Measurements from ENCODE around the gene SNX8.

The SNX8 gene

GRCh38 chr7:2212906-2213305 lies 101.3 kb downstream of the SNX8 start:
- Histone ChIP-seq H3K27me3 (ENCODE audit: control insufficient read depth in 3 of 3, insufficient read depth in 3 of 3, low read depth in 1 of 3, low read length in 3 of 3) (no peaks in the 10 kb centered on the region), H2BK15ac (ENCODE audit: low read length) (no peak overlapping the region), H3K79me1 (ENCODE audit: low read depth, low read length) (peaks cover 6% of the 10 kb centered on the region), H3K23ac (ENCODE audit: low read depth, low read length, poor library complexity) (no peak overlapping the region), H2BK120ac (ENCODE audit: low read depth, low read length) (no peak overlapping the region), H3K36me3 (replicated peaks in 1 of 2; ENCODE audit: control insufficient read depth in 2 of 2, insufficient read depth in 2 of 2, low read length in 2 of 2) (peaks cover 69 to 96% of the 10 kb centered on the region in 2 donors), H2BK5ac (ENCODE audit: low read length) (no peak overlapping the region), H3K4me3 (ENCODE audit: low read length in 2 of 2) (no peak overlapping the region), H3K18ac (ENCODE audit: low read length) (no peak overlapping the region), H2AFZ (ENCODE audit: low read length) (no peak overlapping the region), H3K14ac (ENCODE audit: low read length) (no peak overlapping the region), H3K4ac (ENCODE audit: low read length) (no peak overlapping the region), H3K9me3 (replicated peaks in 1 of 2; ENCODE audit: control insufficient read depth in 2 of 2, insufficient read depth in 1 of 2, low read depth in 1 of 2, low read length in 2 of 2) (peaks cover 0 to 6% of the 10 kb centered on the region in 2 donors), H2AK5ac (ENCODE audit: low read depth, low read length) (no peak overlapping the region), H3K4me2 (ENCODE audit: insufficient read depth, low read length, poor library complexity, severe bottlenecking) (no peak overlapping the region), H2BK12ac (ENCODE audit: low read length) (no peak overlapping the region), H4K91ac (ENCODE audit: low read depth, low read length, poor library complexity) (no peak overlapping the region), H3K27ac (replicated peaks; ENCODE audit: low read length) (no peak overlapping the region), H3K4me1 (ENCODE audit: control insufficient read depth in 2 of 2, insufficient read depth in 1 of 2, low read depth in 1 of 2, low read length in 2 of 2) (no peaks in the 10 kb centered on the region), H3K9ac (ENCODE audit: low read depth, low read length, poor library complexity) (no peak overlapping the region), H4K8ac (ENCODE audit: low read depth, low read length) (no peak overlapping the region)
- DNase-seq (ENCODE audit: low spot score), result no peak
- no CpG with 5 or more reads among the region's 10 CpGs for WGBS, 2 donors (ENCODE audit: extremely low coverage in 2 of 2, insufficient read length in 2 of 2, insufficient replicate concordance in 1 of 2)

GRCh38 chr7:2211926-2212325 lies 102.3 kb downstream of the SNX8 start:
- Histone ChIP-seq H3K4me1 (ENCODE audit: control insufficient read depth in 2 of 2, insufficient read depth in 1 of 2, low read depth in 1 of 2, low read length in 2 of 2) (no peaks in the 10 kb centered on the region), H2BK5ac (ENCODE audit: low read length) (no peak overlapping the region), H3K4me2 (ENCODE audit: insufficient read depth, low read length, poor library complexity, severe bottlenecking) (no peak overlapping the region), H2AK5ac (ENCODE audit: low read depth, low read length) (no peak overlapping the region), H3K14ac (ENCODE audit: low read length) (no peak overlapping the region), H2BK15ac (ENCODE audit: low read length) (no peak overlapping the region), H4K8ac (ENCODE audit: low read depth, low read length) (no peak overlapping the region), H2BK120ac (ENCODE audit: low read depth, low read length) (no peak overlapping the region), H3K27ac (replicated peaks; ENCODE audit: low read length) (no peak overlapping the region), H3K36me3 (replicated peaks in 1 of 2; ENCODE audit: control insufficient read depth in 2 of 2, insufficient read depth in 2 of 2, low read length in 2 of 2) (peaks cover 67 to 95% of the 10 kb centered on the region in 2 donors), H2AFZ (ENCODE audit: low read length) (no peak overlapping the region), H3K27me3 (ENCODE audit: control insufficient read depth in 3 of 3, insufficient read depth in 3 of 3, low read depth in 1 of 3, low read length in 3 of 3) (no peaks in the 10 kb centered on the region), H3K79me1 (ENCODE audit: low read depth, low read length) (peaks cover 6% of the 10 kb centered on the region), H3K4ac (ENCODE audit: low read length) (no peak overlapping the region), H3K9ac (ENCODE audit: low read depth, low read length, poor library complexity) (no peak overlapping the region), H3K9me3 (replicated peaks in 1 of 2; ENCODE audit: control insufficient read depth in 2 of 2, insufficient read depth in 1 of 2, low read depth in 1 of 2, low read length in 2 of 2) (peaks cover 0 to 6% of the 10 kb centered on the region in 2 donors), H2BK12ac (ENCODE audit: low read length) (no peak overlapping the region), H3K23ac (ENCODE audit: low read depth, low read length, poor library complexity) (no peak overlapping the region), H3K4me3 (ENCODE audit: low read length in 2 of 2) (no peak overlapping the region), H3K18ac (ENCODE audit: low read length) (no peak overlapping the region), H4K91ac (ENCODE audit: low read depth, low read length, poor library complexity) (no peak overlapping the region)
- DNase-seq (ENCODE audit: low spot score), result no peak
- no CpG with 5 or more reads among the region's 13 CpGs for WGBS, 2 donors (ENCODE audit: extremely low coverage in 2 of 2, insufficient read length in 2 of 2, insufficient replicate concordance in 1 of 2)

GRCh38 chr7:2211259-2211880 lies 102.9 kb downstream of the SNX8 start:
- Histone ChIP-seq H3K27me3 (ENCODE audit: control insufficient read depth in 3 of 3, insufficient read depth in 3 of 3, low read depth in 1 of 3, low read length in 3 of 3) (no peaks in the 10 kb centered on the region), H2BK120ac (ENCODE audit: low read depth, low read length) (no peak overlapping the region), H3K4me1 (ENCODE audit: control insufficient read depth in 2 of 2, insufficient read depth in 1 of 2, low read depth in 1 of 2, low read length in 2 of 2) (no peaks in the 10 kb centered on the region), H2BK12ac (ENCODE audit: low read length) (no peak overlapping the region), H3K9ac (ENCODE audit: low read depth, low read length, poor library complexity) (peak overlapping the region; percentile 32), H3K18ac (ENCODE audit: low read length) (no peak overlapping the region), H4K8ac (ENCODE audit: low read depth, low read length) (no peak overlapping the region), H3K4ac (ENCODE audit: low read length) (no peak overlapping the region), H2BK15ac (ENCODE audit: low read length) (no peak overlapping the region), H3K4me3 (ENCODE audit: low read length in 2 of 2) (no peak overlapping the region), H3K23ac (ENCODE audit: low read depth, low read length, poor library complexity) (peak overlapping the region; percentile 5), H3K4me2 (ENCODE audit: insufficient read depth, low read length, poor library complexity, severe bottlenecking) (no peak overlapping the region), H4K91ac (ENCODE audit: low read depth, low read length, poor library complexity) (no peak overlapping the region), H3K14ac (ENCODE audit: low read length) (no peak overlapping the region), H3K36me3 (replicated peaks in 1 of 2; ENCODE audit: control insufficient read depth in 2 of 2, insufficient read depth in 2 of 2, low read length in 2 of 2) (peaks cover 62 to 93% of the 10 kb centered on the region in 2 donors), H3K27ac (replicated peaks; ENCODE audit: low read length) (no peak overlapping the region), H2BK5ac (ENCODE audit: low read length) (no peak overlapping the region), H3K9me3 (replicated peaks in 1 of 2; ENCODE audit: control insufficient read depth in 2 of 2, insufficient read depth in 1 of 2, low read depth in 1 of 2, low read length in 2 of 2) (peaks cover 0 to 6% of the 10 kb centered on the region in 2 donors), H3K79me1 (ENCODE audit: low read depth, low read length) (peaks cover 6% of the 10 kb centered on the region), H2AFZ (ENCODE audit: low read length) (no peak overlapping the region), H2AK5ac (ENCODE audit: low read depth, low read length) (no peak overlapping the region)
- no peak for DNase-seq (ENCODE audit: low spot score)
- WGBS, 2 donors (ENCODE audit: extremely low coverage in 2 of 2, insufficient read length in 2 of 2, insufficient replicate concordance in 1 of 2), result no CpG with 5 or more reads among the region's 15 CpGs

- peaks cover 57 to 92% of the 10 kb centered on the region in 2 donors for H3K36me3 ChIP-seq (replicated peaks in 1 of 2; ENCODE audit: control insufficient read depth in 2 of 2, insufficient read depth in 2 of 2, low read length in 2 of 2)
- H3K9me3 ChIP-seq (replicated peaks in 1 of 2; ENCODE audit: control insufficient read depth in 2 of 2, insufficient read depth in 1 of 2, low read depth in 1 of 2, low read length in 2 of 2), result peaks cover 0 to 5% of the 10 kb centered on the region in 2 donors
- no peaks in the 10 kb centered on the region for H3K4me1 ChIP-seq (ENCODE audit: control insufficient read depth in 2 of 2, insufficient read depth in 1 of 2, low read depth in 1 of 2, low read length in 2 of 2)
- H2BK12ac ChIP-seq (ENCODE audit: low read length), result no peak overlapping the region
- WGBS, 2 donors (ENCODE audit: extremely low coverage in 2 of 2, insufficient read length in 2 of 2, insufficient replicate concordance in 1 of 2), result no CpG with 5 or more reads among the region's 30 CpGs
- no peak overlapping the region for H2AK5ac ChIP-seq (ENCODE audit: low read depth, low read length)
- H4K91ac ChIP-seq (ENCODE audit: low read depth, low read length, poor library complexity), result no peak overlapping the region
- no peak overlapping the region for H3K27ac ChIP-seq (replicated peaks; ENCODE audit: low read length)
- no peak for DNase-seq (ENCODE audit: low spot score)
- H2BK120ac ChIP-seq (ENCODE audit: low read depth, low read length), result no peak overlapping the region
- no peak overlapping the region for H3K4me2 ChIP-seq (ENCODE audit: insufficient read depth, low read length, poor library complexity, severe bottlenecking)
- no peak overlapping the region for H2BK5ac ChIP-seq (ENCODE audit: low read length)
- peak overlapping the region; percentile 5 for H3K23ac ChIP-seq (ENCODE audit: low read depth, low read length, poor library complexity)
- H4K8ac ChIP-seq (ENCODE audit: low read depth, low read length), result no peak overlapping the region
- H2AFZ ChIP-seq (ENCODE audit: low read length), result no peak overlapping the region
- H3K14ac ChIP-seq (ENCODE audit: low read length), result no peak overlapping the region
- no peak overlapping the region for H3K4ac ChIP-seq (ENCODE audit: low read length)
- no peak overlapping the region for H3K9ac ChIP-seq (ENCODE audit: low read depth, low read length, poor library complexity)
- H3K18ac ChIP-seq (ENCODE audit: low read length), result no peak overlapping the region
- H2BK15ac ChIP-seq (ENCODE audit: low read length), result no peak overlapping the region
- H3K4me3 ChIP-seq (ENCODE audit: low read length in 2 of 2), result no peak overlapping the region
- H3K79me1 ChIP-seq (ENCODE audit: low read depth, low read length), result peaks cover 6% of the 10 kb centered on the region
- no peaks in the 10 kb centered on the region for H3K27me3 ChIP-seq (ENCODE audit: control insufficient read depth in 3 of 3, insufficient read depth in 3 of 3, low read depth in 1 of 3, low read length in 3 of 3)
Observed at GRCh38 chr7:2210551-2211258, 103.5 kb downstream of the SNX8 start.

Measured in neuronal stem cell (in vitro differentiated cells).